ENCODE results near the gene C4B. TPM values are rescaled to one million over a fixed set of nuclear protein-coding genes. Genes with fewer than 3 reads are reported as not detected.

C4B gene

Small RNAs within 50 kb of the gene (small RNA-seq; reads per million reads assigned to genes)
- not detected for gene RNA5SP206 (ENCODE audit: low read depth)

Data from mesenchymal stem cell (in vitro differentiated cells and primary cell).